Vagina (tissue), 2 donors: ENCODE measurements around the gene RPUSD2. TPM values are rescaled to one million over a fixed set of nuclear protein-coding genes. Genes with fewer than 3 reads are reported as not detected.

Experiments used
- DNase-seq, 2 donors: peaks; one replicate each; pipeline ENCODE4 v3.0.0-alpha.2; 2017; ENCODE audit errors: extremely low spot score in 2 of 2
- H3K27ac ChIP-seq: fragments of 200-600 bp; sonication (generic); one replicate; pipeline ENCODE4 v1.5.1; 2019
- H3K27me3 ChIP-seq: fragments of 200-600 bp; sonication (generic); one replicate; pipeline ENCODE4 v1.5.1; 2019
- H3K36me3 ChIP-seq, 2 donors: fragments of 200-600 bp; sonication (generic); one replicate each; pipeline ENCODE4 v1.5.1; 2017 to 2019
- H3K4me1 ChIP-seq: fragments of 200-600 bp; sonication (generic); one replicate; pipeline ENCODE4 v1.5.1; 2019
- H3K4me3 ChIP-seq, 2 donors: fragments of 200-600 bp; sonication (generic); 1 replicate in 1 of 2; 2 replicates in 1 of 2; pipeline ENCODE4 v1.5.1; 2016 to 2019
- H3K9me3 ChIP-seq: fragments of 200-600 bp; sonication (generic); one replicate; pipeline ENCODE4 v1.5.1; 2019
- CTCF ChIP-seq, 3 experiments: fragments of 450-650 bp in 2 of 3; fragments of 200-600 bp in 1 of 3; sonication (generic) in 1 of 3; IDR thresholded peaks; one replicate each; pipeline ENCODE4 v1.5.1; 2017 to 2019; ENCODE audit warnings: antibody characterized with exemption in 3 of 3, mild to moderate bottlenecking in 2 of 3, moderate library complexity in 2 of 3
- POLR2A ChIP-seq, 2 donors: fragments of 450-650 bp; IDR thresholded peaks; one replicate each; pipeline ENCODE4 v1.6.1; 2017; ENCODE audit warnings: antibody characterized with exemption in 2 of 2, mild to moderate bottlenecking in 2 of 2, moderate library complexity in 2 of 2
- POLR2AphosphoS5 ChIP-seq, 2 donors: sonication (generic); formaldehyde crosslinking; IDR thresholded peaks; one replicate each; pipeline ENCODE4 v1.9.0; 2017; ENCODE audit warnings: antibody characterized with exemption in 2 of 2, mild to moderate bottlenecking in 2 of 2, low read depth in 1 of 2; ENCODE audit not compliant: insufficient read depth in 1 of 2
- intact Hi-C: fragments of 100-400 bp; cut with DNase I; formaldehyde crosslinking; loops from one replicate; pipeline ENCODE4 v1.15.1; 2023
- total RNA-seq: library from RNA; depleted of rRNA; stranded (reverse); fragments of >200 nt; gene quantifications from one replicate; pipeline ENCODE4 v1.2.3, GENCODE V29; 2016

RPUSD2 gene
- total RNA-seq, 1 donor from 2014 or later, result 12.8 TPM

- no peak for DNase-seq
Measured at GRCh38 chr15:40595773-40596172, 26.7 kb downstream of the RPUSD2 start.

GRCh38 chr15:40597024-40597423 lies 27.9 kb downstream of the RPUSD2 start:
- no peaks in the 10 kb centered on the region for H3K9me3 ChIP-seq
- H3K36me3 ChIP-seq, result no peaks in the 10 kb centered on the region
- no peaks in the 10 kb centered on the region for H3K27me3 ChIP-seq
- no peak for DNase-seq
- H3K27ac ChIP-seq, result no peak overlapping the region
- intact Hi-C loops, result no loop called here
- H3K4me1 ChIP-seq, result peaks cover 5% of the 10 kb centered on the region
- no peak overlapping the region for H3K4me3 ChIP-seq
- TF ChIP-seq POLR2A (IDR thresholded peaks at IDR 0.05) (no peak), POLR2AphosphoS5 (IDR thresholded peaks at IDR 0.05; ENCODE audit: insufficient read depth in 1 of 2, low read depth in 1 of 2) (no peak), CTCF (IDR thresholded peaks at IDR 0.05) (no peak)

More at GRCh38 chr15:40595773-40596172, 26.7 kb downstream of the RPUSD2 start:
- Histone ChIP-seq H3K9me3 (no peaks in the 10 kb centered on the region), H3K27ac (no peak overlapping the region), H3K36me3 (no peaks in the 10 kb centered on the region), H3K27me3 (no peaks in the 10 kb centered on the region), H3K4me1 (peaks cover 5% of the 10 kb centered on the region), H3K4me3 (no peak overlapping the region)
- intact Hi-C loops, result no loop called here
- TF ChIP-seq POLR2A (IDR thresholded peaks at IDR 0.05) (no peak), POLR2AphosphoS5 (IDR thresholded peaks at IDR 0.05; ENCODE audit: insufficient read depth in 1 of 2, low read depth in 1 of 2) (no peak), CTCF (IDR thresholded peaks at IDR 0.05) (no peak)

GRCh38 chr15:40598126-40598525 lies 29.0 kb downstream of the RPUSD2 start:
- Histone ChIP-seq H3K4me3 (no peak overlapping the region), H3K36me3 (no peaks in the 10 kb centered on the region), H3K9me3 (no peaks in the 10 kb centered on the region), H3K4me1 (peaks cover 5% of the 10 kb centered on the region), H3K27me3 (no peaks in the 10 kb centered on the region), H3K27ac (no peak overlapping the region)
- TF ChIP-seq CTCF (IDR thresholded peaks at IDR 0.05) (no peak), POLR2AphosphoS5 (IDR thresholded peaks at IDR 0.05; ENCODE audit: insufficient read depth in 1 of 2, low read depth in 1 of 2) (no peak), POLR2A (IDR thresholded peaks at IDR 0.05) (no peak)
- intact Hi-C loops, result no loop called here
- no peak for DNase-seq

GRCh38 chr15:40598672-40599071 lies 29.6 kb downstream of the RPUSD2 start:
- Histone ChIP-seq H3K36me3 (no peaks in the 10 kb centered on the region), H3K9me3 (no peaks in the 10 kb centered on the region), H3K27me3 (no peaks in the 10 kb centered on the region), H3K4me1 (peaks cover 5% of the 10 kb centered on the region), H3K27ac (no peak overlapping the region), H3K4me3 (no peak overlapping the region)
- intact Hi-C loops, result no loop called here
- no peak for DNase-seq
- TF ChIP-seq CTCF (IDR thresholded peaks at IDR 0.05) (no peak), POLR2A (IDR thresholded peaks at IDR 0.05) (no peak), POLR2AphosphoS5 (IDR thresholded peaks at IDR 0.05; ENCODE audit: insufficient read depth in 1 of 2, low read depth in 1 of 2) (no peak)

GRCh38 chr15:40600956-40601355 lies 31.9 kb downstream of the RPUSD2 start:
- Histone ChIP-seq H3K4me3 (no peak overlapping the region), H3K36me3 (no peaks in the 10 kb centered on the region), H3K4me1 (no peaks in the 10 kb centered on the region), H3K27ac (no peak overlapping the region), H3K27me3 (no peaks in the 10 kb centered on the region), H3K9me3 (no peaks in the 10 kb centered on the region)
- no peak for DNase-seq
- TF ChIP-seq POLR2A (IDR thresholded peaks at IDR 0.05) (no peak), CTCF (IDR thresholded peaks at IDR 0.05) (no peak)
- intact Hi-C loops, result no loop called here
